Activated T-helper 2 cell treated with anti-CD3 and anti-CD28 coated beads, Interferon-gamma antibody, Interleukin-2, Interleukin-4, amounts not matched to agents 10 μg/mL and 5 μg/mL and 100 μg/mL, durations not matched to agents 14 hours and 24 hours and 36 hours (primary cell): ENCODE results near the gene KIR3DL3. TPM values are rescaled to one million over a fixed set of nuclear protein-coding genes. Genes with fewer than 3 reads are reported as not detected.
"Not testable (repeated sequence)": the region's sequence is repeated elsewhere in the genome, so short reads cannot be mapped to it uniquely, and the experiment has no call there.

Experiments used
- DNase-seq: peaks from one replicate; pipeline ENCODE4 v3.0.0; 2021; ENCODE audit warnings: low spot score
- H3K27ac Mint-ChIP-seq: one replicate; pipeline ENCODE4 v1.8.0; 2021; ENCODE audit warnings: mixed read lengths
- H3K27me3 Mint-ChIP-seq: one replicate; pipeline ENCODE4 v1.8.0; 2021; ENCODE audit warnings: low read depth, mixed read lengths
- H3K36me3 Mint-ChIP-seq: one replicate; pipeline ENCODE4 v1.8.0; 2021; ENCODE audit warnings: low read depth, mixed read lengths
- H3K4me1 Mint-ChIP-seq: one replicate; pipeline ENCODE4 v1.8.0; 2021; ENCODE audit warnings: low read depth, mixed read lengths
- H3K4me3 Mint-ChIP-seq: one replicate; pipeline ENCODE4 v1.8.0; 2021; ENCODE audit warnings: low read depth, mild to moderate bottlenecking, moderate library complexity, mixed read lengths
- H3K9me3 Mint-ChIP-seq: one replicate; pipeline ENCODE4 v1.8.0; 2021; ENCODE audit warnings: mixed read lengths
- intact Hi-C: fragments of 100-400 bp; cut with micrococcal nuclease; formaldehyde crosslinking; loops from one replicate; pipeline ENCODE4 v1.15.1; 2023
- total RNA-seq: library from RNA; stranded (reverse); gene quantifications from 2 replicates; pipeline ENCODE4 v1.2.3, GENCODE V29; 2022

Gene KIR3DL3
- total RNA-seq, 1 donor from 2014 or later: not detected

DNA sequence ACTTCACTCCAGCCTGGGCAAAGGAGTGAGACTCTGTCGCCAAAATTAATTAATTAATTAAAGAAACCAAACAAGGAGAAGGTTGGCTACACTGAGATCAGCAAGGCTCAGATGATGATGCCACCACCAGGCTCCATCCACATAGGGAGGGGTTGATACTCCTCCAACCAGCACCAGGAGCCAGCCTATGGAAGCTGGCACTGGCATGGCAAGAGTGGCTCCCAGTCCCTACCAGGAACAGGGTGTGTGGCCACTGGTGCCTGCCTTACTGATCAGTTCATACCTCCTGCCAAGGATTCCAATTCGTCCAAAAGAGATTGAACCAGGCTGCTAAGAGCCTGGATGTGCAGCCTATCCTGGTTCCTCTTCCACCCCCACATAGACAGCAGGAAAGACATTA, 48.4 kb downstream of the KIR3DL3 start:
- intact Hi-C loops, H3K27ac Mint-ChIP-seq, H3K27me3 Mint-ChIP-seq, DNase-seq, H3K36me3 Mint-ChIP-seq, H3K4me1 Mint-ChIP-seq, H3K9me3 Mint-ChIP-seq, H3K4me3 Mint-ChIP-seq: not testable (repeated sequence)

DNA sequence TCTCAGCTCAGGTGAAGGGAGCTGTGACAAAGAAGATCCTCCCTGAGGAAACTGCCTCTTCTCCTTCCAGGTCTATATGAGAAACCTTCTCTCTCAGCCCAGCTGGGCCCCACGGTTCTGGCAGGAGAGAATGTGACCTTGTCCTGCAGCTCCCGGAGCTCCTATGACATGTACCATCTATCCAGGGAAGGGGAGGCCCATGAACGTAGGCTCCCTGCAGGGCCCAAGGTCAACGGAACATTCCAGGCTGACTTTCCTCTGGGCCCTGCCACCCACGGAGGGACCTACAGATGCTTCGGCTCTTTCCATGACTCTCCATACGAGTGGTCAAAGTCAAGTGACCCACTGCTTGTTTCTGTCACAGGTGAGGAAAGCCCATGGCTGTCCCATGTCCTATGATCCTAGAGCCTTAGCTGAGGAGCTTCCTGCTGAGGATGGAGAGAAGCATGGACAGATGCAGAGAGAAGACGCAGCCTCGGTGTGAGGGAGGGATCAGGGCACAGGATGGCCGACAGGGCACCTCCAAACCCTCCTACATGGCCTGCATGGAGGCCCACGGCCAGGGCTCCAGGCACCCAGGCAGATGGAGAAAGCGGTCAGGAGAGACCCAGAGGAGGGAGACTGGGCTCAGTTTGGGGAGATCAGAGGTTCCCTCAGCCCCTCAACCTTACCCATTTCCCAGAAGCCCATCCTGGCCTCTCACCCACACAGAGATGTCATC, 51.0 kb downstream of the KIR3DL3 start:
- H3K36me3 Mint-ChIP-seq, H3K4me3 Mint-ChIP-seq, H3K27me3 Mint-ChIP-seq: not testable (repeated sequence)

DNA sequence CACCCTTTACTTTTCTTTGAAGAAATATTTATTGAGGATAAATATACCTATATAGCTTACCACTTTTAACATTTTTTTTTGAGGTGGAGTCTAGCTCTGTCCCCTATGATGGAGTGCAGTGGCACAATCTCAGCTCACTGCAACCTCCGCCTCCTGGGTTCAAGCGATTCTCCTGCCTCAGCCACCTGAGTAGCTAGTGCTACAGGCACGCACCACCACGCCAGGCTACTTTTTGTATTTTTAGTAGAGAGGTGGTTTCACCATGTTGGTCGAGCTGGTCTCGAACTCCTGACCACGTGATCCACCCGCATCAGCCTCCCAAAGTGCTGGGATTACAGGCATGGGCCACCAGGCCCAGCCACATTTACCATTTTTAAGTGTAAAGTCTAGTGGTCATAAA, 51.6 kb downstream of the KIR3DL3 start:
- H3K36me3 Mint-ChIP-seq, DNase-seq, H3K9me3 Mint-ChIP-seq, H3K4me3 Mint-ChIP-seq, H3K27me3 Mint-ChIP-seq, intact Hi-C loops, H3K4me1 Mint-ChIP-seq, H3K27ac Mint-ChIP-seq: not testable (repeated sequence)

More for the DNA sequence above, 51.0 kb downstream of the KIR3DL3 start:
- intact Hi-C loops, DNase-seq, H3K27ac Mint-ChIP-seq, H3K9me3 Mint-ChIP-seq, H3K4me1 Mint-ChIP-seq: not testable (repeated sequence)

DNA sequence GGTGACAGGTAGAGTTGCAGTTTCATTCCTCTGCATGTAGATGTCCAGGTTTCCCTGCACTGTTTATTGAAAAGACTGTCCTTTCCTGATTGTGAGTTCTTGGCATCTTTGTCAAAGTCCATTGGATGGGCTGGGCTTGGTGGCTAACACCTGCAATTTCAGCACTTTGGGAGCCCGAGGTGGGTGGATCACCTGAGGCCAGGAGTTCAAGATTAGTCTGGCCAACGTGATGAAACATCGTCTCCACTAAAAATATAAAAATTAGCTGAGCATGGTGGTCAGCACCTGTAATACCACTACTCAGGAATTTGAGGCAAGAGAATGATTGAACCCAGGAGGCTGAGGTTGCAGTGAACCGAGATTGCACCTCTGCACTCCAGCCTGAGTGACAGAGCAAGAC, 53.6 kb downstream of the KIR3DL3 start:
- H3K27me3 Mint-ChIP-seq, H3K4me1 Mint-ChIP-seq, H3K4me3 Mint-ChIP-seq, intact Hi-C loops, H3K9me3 Mint-ChIP-seq, H3K27ac Mint-ChIP-seq, DNase-seq, H3K36me3 Mint-ChIP-seq: not testable (repeated sequence)

DNA sequence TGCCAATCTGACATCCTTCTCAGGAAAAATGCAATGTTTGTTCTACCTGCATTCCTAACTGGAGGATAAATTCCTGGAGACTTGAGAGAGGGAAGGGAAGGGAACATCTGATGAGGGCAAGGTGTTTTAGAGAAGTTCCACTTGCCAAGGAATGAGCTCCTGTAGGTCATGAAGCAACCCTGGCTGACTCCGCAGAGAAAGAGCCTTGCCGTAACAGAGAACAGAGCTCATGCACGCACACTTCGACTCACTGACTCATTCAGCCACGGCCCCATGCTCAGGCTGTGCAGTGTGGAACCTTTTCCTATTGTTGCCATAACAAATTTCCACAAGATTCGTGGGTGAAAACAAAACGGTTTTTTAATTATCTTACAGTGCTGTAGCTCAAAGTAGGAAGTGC, 54.7 kb downstream of the KIR3DL3 start:
- H3K9me3 Mint-ChIP-seq, H3K36me3 Mint-ChIP-seq, H3K4me1 Mint-ChIP-seq, intact Hi-C loops, H3K27ac Mint-ChIP-seq, DNase-seq, H3K4me3 Mint-ChIP-seq, H3K27me3 Mint-ChIP-seq: not testable (repeated sequence)

DNA sequence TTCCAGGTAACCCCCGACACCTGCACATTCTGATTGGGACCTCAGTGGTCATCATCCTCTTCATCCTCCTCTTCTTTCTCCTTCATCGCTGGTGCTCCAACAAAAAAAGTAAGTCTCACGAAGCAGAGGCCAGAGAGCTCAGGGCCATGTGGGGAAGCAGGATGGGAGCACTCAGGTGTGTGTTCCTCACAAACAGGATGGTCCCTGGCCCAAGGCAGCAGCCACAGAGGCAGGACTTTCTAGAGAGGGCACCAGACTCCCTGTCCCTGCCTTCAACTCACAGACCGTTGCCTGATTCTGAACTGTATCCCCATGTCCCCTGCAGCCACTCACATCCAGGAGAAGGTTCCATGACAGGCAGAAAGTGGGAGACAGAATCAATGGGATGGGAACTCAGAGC, 58.7 kb downstream of the KIR3DL3 start:
- H3K4me3 Mint-ChIP-seq, intact Hi-C loops: not testable (repeated sequence)

More for the DNA sequence above, 58.7 kb downstream of the KIR3DL3 start:
- H3K36me3 Mint-ChIP-seq, H3K27ac Mint-ChIP-seq, DNase-seq, H3K9me3 Mint-ChIP-seq, H3K4me1 Mint-ChIP-seq, H3K27me3 Mint-ChIP-seq: not testable (repeated sequence)

Other genes starting within 250 kb of the KIR3DL3 start
- gene LAIR2, start 221.6 kb upstream of the KIR3DL3 start, total RNA-seq: 76.8 and 77.7 TPM in 2 replicates
- not detected in 2 replicates for gene LILRA2, start 150.7 kb upstream of the KIR3DL3 start, total RNA-seq
- gene LILRA1, start 130.8 kb upstream of the KIR3DL3 start, total RNA-seq: not detected in 2 replicates
- not detected in 2 replicates for gene LILRB1, start 94.0 kb upstream of the KIR3DL3 start, total RNA-seq
- 0.32 and 0.46 TPM in 2 replicates for gene LILRB4, start 61.5 kb upstream of the KIR3DL3 start, total RNA-seq
- gene KIR2DL3, start 14.1 kb downstream of the KIR3DL3 start, total RNA-seq: not detected in 2 replicates
- gene KIR2DL1, start 45.4 kb downstream of the KIR3DL3 start, total RNA-seq: not detected in 2 replicates
- gene KIR2DL4, start 79.2 kb downstream of the KIR3DL3 start, total RNA-seq: not detected in 2 replicates
- not detected in 2 replicates for gene KIR3DL1, start 92.0 kb downstream of the KIR3DL3 start, total RNA-seq
- not detected in 2 replicates for gene KIR2DS4, start 108.2 kb downstream of the KIR3DL3 start, total RNA-seq
- 0.64 and 0.69 TPM in 2 replicates for gene KIR3DL2, start 126.0 kb downstream of the KIR3DL3 start, total RNA-seq
- not detected in 2 replicates for gene FCAR, start 149.8 kb downstream of the KIR3DL3 start, total RNA-seq
- gene NCR1, start 181.7 kb downstream of the KIR3DL3 start, total RNA-seq: not detected in 2 replicates
- not detected in 2 replicates for gene NLRP7, start 223.1 kb downstream of the KIR3DL3 start, total RNA-seq
- gene NLRP2, start 241.9 kb downstream of the KIR3DL3 start, total RNA-seq: 13.5 and 14.1 TPM in 2 replicates